ENCODE data around the gene ESRRB.

ESRRB gene

DNA sequence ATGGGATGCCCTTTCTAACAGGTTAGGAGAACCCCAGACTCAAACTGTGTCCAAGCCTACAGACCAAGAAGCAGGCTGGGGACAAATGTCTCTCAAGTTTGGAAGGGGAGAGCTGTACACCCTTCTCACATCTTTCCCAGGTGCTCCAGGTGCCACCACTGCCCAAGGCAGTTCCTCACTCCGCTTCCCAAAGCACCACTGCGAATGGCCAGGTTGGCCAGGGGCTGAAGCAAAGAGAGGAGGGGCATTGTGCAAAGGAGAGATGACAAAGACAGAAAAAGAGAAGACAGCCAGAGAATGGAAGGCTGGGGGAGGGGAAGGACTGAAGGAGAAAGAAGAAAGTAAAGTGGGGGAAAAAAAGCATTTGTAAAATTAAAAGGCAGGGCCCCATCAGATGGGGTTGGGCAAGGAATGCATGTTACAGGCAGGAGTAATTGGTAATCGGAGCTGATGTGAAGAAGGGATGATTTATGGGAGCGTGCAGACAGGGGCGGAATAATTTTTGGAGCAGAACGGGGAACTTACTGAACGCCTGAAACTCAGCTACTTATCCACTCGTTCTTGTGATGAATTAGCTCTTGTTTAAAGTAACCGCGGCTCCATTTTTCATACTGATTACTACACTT, 165.8 kb downstream of the ESRRB start:
- no peak for DNase-seq (ENCODE audit: low read depth, low spot score)

GRCh38 chr14:76546426-76547221, 170.7 kb downstream of the ESRRB start:
- DNase-seq (ENCODE audit: low read depth, low spot score), result peak; percentile 18

DNA sequence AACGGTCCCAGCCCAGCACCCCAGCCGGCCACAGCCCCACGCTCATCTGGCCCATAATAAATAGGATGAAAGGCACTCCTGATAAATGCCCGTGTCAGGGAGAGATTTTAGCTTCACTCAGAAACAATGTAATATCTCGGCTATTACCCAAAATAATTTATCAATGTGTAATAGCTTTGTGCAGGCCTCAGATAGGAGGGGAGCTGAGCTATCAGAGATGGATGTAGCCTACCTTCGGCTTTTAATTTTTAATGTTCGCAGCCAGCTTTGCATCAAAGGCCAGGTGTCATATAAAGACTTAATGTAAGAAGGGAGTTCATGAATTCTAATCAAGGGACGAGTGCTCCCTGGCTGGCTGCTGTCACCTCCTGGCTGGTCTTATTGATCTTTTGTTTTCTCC, 171.9 kb downstream of the ESRRB start:
- DNase-seq (ENCODE audit: low read depth, low spot score), result no peak

- no peak for DNase-seq (ENCODE audit: low read depth, low spot score)
Measured at GRCh38 chr14:76550534-76550933, 174.6 kb downstream of the ESRRB start.

DNA sequence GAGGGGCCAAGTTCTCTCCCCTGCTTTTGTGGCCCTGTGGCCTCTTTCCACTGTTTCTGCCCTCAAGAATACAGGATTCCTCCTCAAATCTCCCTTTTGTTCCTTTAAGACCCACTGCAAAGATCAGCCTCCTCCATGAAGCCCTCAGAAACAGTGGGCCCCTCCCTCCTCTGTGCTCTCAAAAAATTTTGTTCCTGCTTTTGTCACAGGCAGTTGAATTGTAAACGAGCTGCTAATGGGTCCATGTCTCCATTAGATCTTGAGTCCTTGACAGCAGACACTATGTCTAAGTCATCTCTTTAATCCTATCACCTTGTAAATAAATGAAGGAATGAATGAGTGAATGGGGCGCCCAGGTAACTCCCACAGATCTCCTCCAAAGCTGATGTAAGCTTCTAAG, 175.2 kb downstream of the ESRRB start:
- DNase-seq (ENCODE audit: low read depth, low spot score), result no peak
